Parathyroid adenoma (tissue), 2 donors: Measurements from ENCODE around the gene NALCN.

Experiments used
- H2AFZ ChIP-seq: fragments of 300-600 bp; sonication (generic); one replicate; pipeline ENCODE4 v1.7.0; 2017; ENCODE audit warnings: antibody characterized with exemption, mild to moderate bottlenecking
- H3K27ac ChIP-seq: fragments of 300-600 bp; sonication (generic); one replicate; pipeline ENCODE4 v1.7.0; 2017
- H3K27me3 ChIP-seq: fragments of 300-600 bp; sonication (generic); one replicate; pipeline ENCODE4 v1.7.0; 2017; ENCODE audit warnings: low read length; ENCODE audit not compliant: control insufficient read depth, insufficient read depth
- H3K36me3 ChIP-seq: fragments of 300-600 bp; sonication (generic); one replicate; pipeline ENCODE4 v1.7.0; 2017; ENCODE audit warnings: low read length; ENCODE audit not compliant: control insufficient read depth, insufficient read depth
- H3K4me1 ChIP-seq: fragments of 300-600 bp; sonication (generic); one replicate; pipeline ENCODE4 v1.7.0; 2017; ENCODE audit warnings: control low read depth
- H3K4me2 ChIP-seq: fragments of 300-600 bp; sonication (generic); one replicate; pipeline ENCODE4 v1.7.0; 2017; ENCODE audit warnings: low read length
- H3K4me3 ChIP-seq: fragments of 300-600 bp; sonication (generic); one replicate; pipeline ENCODE4 v1.7.0; 2017; ENCODE audit warnings: low read depth, low read length
- H3K79me2 ChIP-seq: fragments of 300-600 bp; sonication (generic); one replicate; pipeline ENCODE4 v1.7.0; 2017; ENCODE audit warnings: control low read depth
- H3K9ac ChIP-seq: fragments of 300-600 bp; sonication (generic); one replicate; pipeline ENCODE4 v1.7.0; 2017; ENCODE audit warnings: mild to moderate bottlenecking
- H3K9me3 ChIP-seq: fragments of 300-600 bp; sonication (generic); one replicate; pipeline ENCODE4 v1.7.0; 2017; ENCODE audit warnings: low read length; ENCODE audit not compliant: control insufficient read depth
- TF ChIP-seq, protein P1 (sequence below): fragments of 300-600 bp; sonication (generic); IDR thresholded peaks from one replicate; pipeline ENCODE4 v1.7.0; 2017; ENCODE audit warnings: antibody characterized with exemption, mild to moderate bottlenecking
- donor health status: primary hyperparathyroidism.

The NALCN gene

DNA sequence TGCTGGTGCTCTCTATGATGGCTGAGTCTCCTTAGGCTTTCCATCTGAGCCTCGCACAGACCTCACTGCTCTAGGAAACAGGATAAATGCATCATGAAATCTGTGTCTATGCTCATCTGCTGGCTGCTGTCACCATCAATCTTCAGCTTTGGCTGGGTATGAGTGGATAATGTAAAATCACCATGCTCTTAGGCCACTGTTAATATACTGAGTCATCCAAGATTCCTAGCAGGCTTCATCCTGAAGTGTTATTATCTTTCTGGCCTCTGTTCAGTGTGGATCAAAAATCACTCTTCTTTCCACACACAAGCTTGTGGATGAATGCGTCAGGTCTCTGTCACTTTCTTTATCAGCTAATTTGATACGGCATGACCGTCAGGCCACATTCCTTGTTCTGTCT, 317.4 kb downstream of the NALCN start:
- TF ChIP-seq, protein P1, sequence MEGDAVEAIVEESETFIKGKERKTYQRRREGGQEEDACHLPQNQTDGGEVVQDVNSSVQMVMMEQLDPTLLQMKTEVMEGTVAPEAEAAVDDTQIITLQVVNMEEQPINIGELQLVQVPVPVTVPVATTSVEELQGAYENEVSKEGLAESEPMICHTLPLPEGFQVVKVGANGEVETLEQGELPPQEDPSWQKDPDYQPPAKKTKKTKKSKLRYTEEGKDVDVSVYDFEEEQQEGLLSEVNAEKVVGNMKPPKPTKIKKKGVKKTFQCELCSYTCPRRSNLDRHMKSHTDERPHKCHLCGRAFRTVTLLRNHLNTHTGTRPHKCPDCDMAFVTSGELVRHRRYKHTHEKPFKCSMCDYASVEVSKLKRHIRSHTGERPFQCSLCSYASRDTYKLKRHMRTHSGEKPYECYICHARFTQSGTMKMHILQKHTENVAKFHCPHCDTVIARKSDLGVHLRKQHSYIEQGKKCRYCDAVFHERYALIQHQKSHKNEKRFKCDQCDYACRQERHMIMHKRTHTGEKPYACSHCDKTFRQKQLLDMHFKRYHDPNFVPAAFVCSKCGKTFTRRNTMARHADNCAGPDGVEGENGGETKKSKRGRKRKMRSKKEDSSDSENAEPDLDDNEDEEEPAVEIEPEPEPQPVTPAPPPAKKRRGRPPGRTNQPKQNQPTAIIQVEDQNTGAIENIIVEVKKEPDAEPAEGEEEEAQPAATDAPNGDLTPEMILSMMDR, result no peak
- Histone ChIP-seq H3K79me2 (no peaks in the 10 kb centered on the region), H3K27ac (no peak overlapping the region), H2AFZ (no peak overlapping the region), H3K36me3 (no peaks in the 10 kb centered on the region), H3K9ac (no peak overlapping the region), H3K4me1 (no peaks in the 10 kb centered on the region), H3K27me3 (no peaks in the 10 kb centered on the region), H3K4me3 (no peak overlapping the region), H3K4me2 (no peak overlapping the region), H3K9me3 (no peaks in the 10 kb centered on the region)

DNA sequence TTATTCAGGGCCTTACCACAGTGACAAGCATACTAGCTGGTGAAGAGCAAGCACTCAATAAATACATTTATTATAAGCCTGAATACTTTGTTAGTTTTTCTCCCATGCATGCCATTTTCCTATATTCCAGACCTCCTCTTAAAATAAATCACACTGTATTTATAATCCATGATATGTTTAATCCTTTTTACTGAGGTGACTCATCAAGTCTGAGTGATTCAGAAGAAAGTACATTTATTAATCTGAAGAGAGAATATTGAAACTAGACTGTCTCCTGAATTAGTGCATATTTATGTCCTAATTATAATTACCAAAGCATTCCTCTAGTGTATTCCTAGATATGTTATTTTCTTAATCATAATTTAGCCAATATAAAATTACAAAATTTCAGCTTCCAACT, 323.3 kb downstream of the NALCN start:
- Histone ChIP-seq H3K9me3 (no peaks in the 10 kb centered on the region), H3K36me3 (no peaks in the 10 kb centered on the region), H3K4me2 (no peak overlapping the region), H3K27ac (no peak overlapping the region), H3K4me3 (no peak overlapping the region), H3K79me2 (no peaks in the 10 kb centered on the region), H3K4me1 (no peaks in the 10 kb centered on the region), H3K9ac (no peak overlapping the region), H2AFZ (no peak overlapping the region), H3K27me3 (no peaks in the 10 kb centered on the region)
- TF ChIP-seq, protein P1, result no peak

DNA sequence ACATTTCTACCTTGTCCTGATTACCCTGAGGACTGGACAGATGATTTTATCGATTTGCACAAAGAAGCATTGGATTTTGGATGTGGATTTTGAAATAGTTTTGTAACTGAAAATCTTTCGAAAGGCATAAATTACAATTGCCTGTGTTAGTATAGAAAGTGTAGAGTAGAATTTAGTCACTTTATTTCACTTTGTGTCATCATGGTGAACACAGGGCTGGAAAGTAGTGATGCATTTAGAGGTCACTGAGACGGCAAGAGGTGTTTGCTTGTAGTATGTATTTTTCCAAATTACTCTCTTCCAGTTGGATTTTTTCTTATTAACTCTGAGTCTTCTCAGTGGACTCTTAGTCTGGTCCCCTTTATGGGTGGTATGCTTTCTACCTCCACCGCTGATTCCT, 326.0 kb downstream of the NALCN start:
- Histone ChIP-seq H3K4me3 (no peak overlapping the region), H3K4me2 (no peak overlapping the region), H3K4me1 (no peaks in the 10 kb centered on the region), H2AFZ (no peak overlapping the region), H3K9ac (no peak overlapping the region), H3K9me3 (no peaks in the 10 kb centered on the region), H3K79me2 (no peaks in the 10 kb centered on the region), H3K36me3 (no peaks in the 10 kb centered on the region), H3K27me3 (no peaks in the 10 kb centered on the region), H3K27ac (no peak overlapping the region)
- TF ChIP-seq, protein P1, result no peak

DNA sequence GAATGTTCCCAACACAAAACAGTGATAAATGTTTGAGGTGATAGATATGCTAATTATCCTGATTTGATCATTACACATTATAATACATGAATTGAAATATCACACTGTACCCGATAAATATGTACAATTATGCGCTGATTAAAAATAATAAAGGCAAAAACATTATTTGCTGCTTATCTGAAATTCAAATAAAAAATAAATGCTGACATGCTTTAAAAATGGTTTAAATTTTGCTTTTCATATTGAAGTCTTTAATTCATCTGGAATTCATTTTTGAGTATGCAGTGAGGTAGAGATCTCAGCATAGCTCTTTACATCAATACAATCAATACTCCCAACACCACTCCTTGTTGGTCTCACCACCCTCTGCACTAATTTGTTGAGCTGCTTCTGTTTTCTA, 330.8 kb downstream of the NALCN start:
- Histone ChIP-seq H3K79me2 (no peaks in the 10 kb centered on the region), H3K9ac (no peak overlapping the region), H3K4me3 (no peak overlapping the region), H3K4me2 (no peak overlapping the region), H3K9me3 (no peaks in the 10 kb centered on the region), H2AFZ (no peak overlapping the region), H3K4me1 (no peaks in the 10 kb centered on the region), H3K27ac (no peak overlapping the region), H3K36me3 (no peaks in the 10 kb centered on the region), H3K27me3 (no peaks in the 10 kb centered on the region)
- TF ChIP-seq, protein P1, result no peak

DNA sequence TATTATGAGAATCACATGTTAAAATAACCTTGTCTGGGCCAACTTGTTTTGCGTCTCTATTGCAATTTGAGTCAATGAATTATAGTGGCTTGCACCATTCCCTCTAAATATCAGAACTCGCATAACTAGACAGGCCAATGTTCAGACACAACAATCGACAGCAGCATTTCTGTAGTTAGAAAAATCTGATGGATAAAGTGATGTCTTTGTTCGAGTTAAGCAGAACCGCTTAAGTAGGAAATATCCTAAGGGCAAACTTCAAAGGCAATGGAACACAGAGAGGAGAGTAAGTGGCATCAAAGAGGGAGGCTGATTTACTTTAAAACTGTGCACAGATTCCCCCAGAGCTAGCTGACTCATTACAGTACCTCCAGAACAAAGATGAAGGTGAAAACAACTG, 333.9 kb downstream of the NALCN start:
- no peak overlapping the region for H3K9ac ChIP-seq
- TF ChIP-seq, protein P1, result no peak
- no peak overlapping the region for H3K27ac ChIP-seq
- no peaks in the 10 kb centered on the region for H3K27me3 ChIP-seq
- no peak overlapping the region for H2AFZ ChIP-seq
- H3K79me2 ChIP-seq, result no peaks in the 10 kb centered on the region
- no peak overlapping the region for H3K4me2 ChIP-seq
- H3K9me3 ChIP-seq, result no peaks in the 10 kb centered on the region
- no peaks in the 10 kb centered on the region for H3K36me3 ChIP-seq
- H3K4me1 ChIP-seq, result no peaks in the 10 kb centered on the region
- no peak overlapping the region for H3K4me3 ChIP-seq
